ENCODE measurements around the gene GPRIN1. TPM values are rescaled to one million over a fixed set of nuclear protein-coding genes. Genes with fewer than 3 reads are reported as not detected.

Gene GPRIN1
- total RNA-seq, 1 experiment from 2014 or later: 16.7 TPM

- CTCF ChIA-PET: interaction anchor here (0.6 kb wide), 1 partner anchor 214 kb away, joined by 3 read pairs; no protein-coding TSS in a partner anchor
- TF ChIP-seq EZH2 (IDR thresholded peaks at IDR 0.05; ENCODE audit: borderline replicate concordance, low read depth, low read length, poor library complexity, severe bottlenecking) (no peak), CTCF (conservative IDR thresholded peaks at IDR 0.05; ENCODE audit: low read depth, low read length) (no peak)
Observed at GRCh38 chr5:176618783-176619182, 8.8 kb upstream of the GPRIN1 start.

GRCh38 chr5:176616511-176616910 is 6.6 kb upstream of the GPRIN1 start:
- ChIA-PET POLR2A (ENCODE audit: low non-redundant PET) (no interaction called here), CTCF (no interaction called here)
- no peak for DNase-seq (ENCODE audit: low spot score)
- Histone ChIP-seq H3K27me3 (replicated peaks; ENCODE audit: insufficient read depth, low read depth, low read length, poor library complexity) (peaks cover 21% of the 10 kb centered on the region), H3K9me3 (ENCODE audit: low read depth, low read length, poor library complexity, severe bottlenecking) (no peaks in the 10 kb centered on the region), H3K4me3 (ENCODE audit: low read depth, low read length, poor library complexity, severe bottlenecking) (no peak overlapping the region), H3K27ac (ENCODE audit: low read depth, low read length, poor library complexity, severe bottlenecking) (no peak overlapping the region), H3K36me3 (ENCODE audit: insufficient read depth, low read length, poor library complexity, severe bottlenecking) (no peaks in the 10 kb centered on the region), H3K4me1 (ENCODE audit: insufficient read depth, low read length, poor library complexity, severe bottlenecking) (peaks cover 4% of the 10 kb centered on the region)
- intact Hi-C loops (cut with micrococcal nuclease; ENCODE audit: unreplicated experiment): loop anchor here (5.0 kb wide), 2 partner anchors 44 to 199 kb away; partner anchors contain the start of gene CLTB
- TF ChIP-seq EZH2 (IDR thresholded peaks at IDR 0.05; ENCODE audit: borderline replicate concordance, low read depth, low read length, poor library complexity, severe bottlenecking) (no peak), CTCF (conservative IDR thresholded peaks at IDR 0.05; ENCODE audit: low read depth, low read length) (no peak)
- no TSS peak for BruUV-seq (replicated peaks)

More at GRCh38 chr5:176618783-176619182, 8.8 kb upstream of the GPRIN1 start:
- intact Hi-C loops (cut with micrococcal nuclease; ENCODE audit: unreplicated experiment): loop anchor here (5.0 kb wide), 2 partner anchors 46 to 201 kb away; partner anchors contain the start of gene CLTB
- no TSS peak for BruUV-seq (replicated peaks)
- Histone ChIP-seq H3K4me3 (ENCODE audit: low read depth, low read length, poor library complexity, severe bottlenecking) (no peak overlapping the region), H3K27me3 (replicated peaks; ENCODE audit: insufficient read depth, low read depth, low read length, poor library complexity) (peaks cover 21% of the 10 kb centered on the region), H3K27ac (ENCODE audit: low read depth, low read length, poor library complexity, severe bottlenecking) (no peak overlapping the region), H3K9me3 (ENCODE audit: low read depth, low read length, poor library complexity, severe bottlenecking) (no peaks in the 10 kb centered on the region), H3K36me3 (ENCODE audit: insufficient read depth, low read length, poor library complexity, severe bottlenecking) (no peaks in the 10 kb centered on the region), H3K4me1 (ENCODE audit: insufficient read depth, low read length, poor library complexity, severe bottlenecking) (peaks cover 4% of the 10 kb centered on the region)
- POLR2A ChIA-PET (ENCODE audit: low non-redundant PET): no interaction called here
- DNase-seq (ENCODE audit: low spot score): no peak

GRCh38 chr5:176614805-176615478 is 5.0 kb upstream of the GPRIN1 start:
- no peak for DNase-seq (ENCODE audit: low spot score)
- ChIA-PET POLR2A (ENCODE audit: low non-redundant PET) (no interaction called here), CTCF (interaction anchor here (0.6 kb wide), 1 partner anchor 174 kb away, joined by 9 read pairs; no protein-coding TSS in a partner anchor)
- Histone ChIP-seq H3K36me3 (ENCODE audit: insufficient read depth, low read length, poor library complexity, severe bottlenecking) (no peaks in the 10 kb centered on the region), H3K27me3 (replicated peaks; ENCODE audit: insufficient read depth, low read depth, low read length, poor library complexity) (peaks cover 5% of the 10 kb centered on the region), H3K4me1 (ENCODE audit: insufficient read depth, low read length, poor library complexity, severe bottlenecking) (peaks cover 4% of the 10 kb centered on the region), H3K27ac (ENCODE audit: low read depth, low read length, poor library complexity, severe bottlenecking) (no peak overlapping the region), H3K4me3 (ENCODE audit: low read depth, low read length, poor library complexity, severe bottlenecking) (no peak overlapping the region), H3K9me3 (ENCODE audit: low read depth, low read length, poor library complexity, severe bottlenecking) (no peaks in the 10 kb centered on the region)
- BruUV-seq (replicated peaks): no TSS peak
- TF ChIP-seq EZH2 (IDR thresholded peaks at IDR 0.05; ENCODE audit: borderline replicate concordance, low read depth, low read length, poor library complexity, severe bottlenecking): no peak
- TF ChIP-seq CTCF (conservative IDR thresholded peaks at IDR 0.05; ENCODE audit: low read depth, low read length): no peak
- intact Hi-C loops (cut with micrococcal nuclease; ENCODE audit: unreplicated experiment): loop anchor here (5.0 kb wide), 2 partner anchors 43 to 198 kb away; partner anchors contain the start of gene CLTB

All from A673 (cell line).